SIG-M5 treated with dmso at 0.1 percent for 504 hours (cell line): Measurements from ENCODE around the gene KRT83.

Experiments used
- DNase-seq: peaks from one replicate; lab custom pipeline; 2025; ENCODE audit not compliant: unreplicated experiment; lab: John Stamatoyannopoulos, UW

Gene KRT83

GRCh38 chr12:52267266-52267665 is 53.9 kb downstream of the KRT83 start:
- no peak for DNase-seq

DNA sequence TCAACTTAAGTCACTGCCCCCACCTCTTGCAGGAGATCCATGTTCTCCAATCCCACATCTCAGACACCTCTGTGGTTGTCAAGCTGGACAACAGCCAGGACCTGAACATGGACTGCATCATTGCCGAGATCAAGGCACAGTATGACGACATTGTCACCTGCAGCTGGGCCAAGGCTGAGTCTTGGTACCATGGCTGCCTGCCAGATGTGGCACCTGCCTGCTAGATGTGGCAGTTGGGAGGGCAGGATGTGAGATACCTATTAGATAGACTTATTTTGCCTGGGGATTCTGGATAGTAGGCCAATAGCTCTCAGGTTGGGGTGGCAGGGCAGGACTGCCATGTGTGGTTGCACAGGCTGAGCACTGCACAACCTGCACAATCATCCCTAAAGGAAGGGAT is 54.7 kb downstream of the KRT83 start:
- DNase-seq, result no peak

- no peak for DNase-seq
Observed at GRCh38 chr12:52264435-52264825, 56.8 kb downstream of the KRT83 start.
